PC-9 (cell line): ENCODE results near the gene TMEM156. TPM values are rescaled to one million over a fixed set of nuclear protein-coding genes. Genes with fewer than 3 reads are reported as not detected.
"Not testable (repeated sequence)": the region's sequence is repeated elsewhere in the genome, so short reads cannot be mapped to it uniquely, and the experiment has no call there.

Experiments
- BruUV-seq: library from RNA; stranded (reverse); fragments of 400-500 nt; replicated peaks from 2 replicates; lab custom pipeline; 2021; lab: Mats Ljungman, UMichigan
- CTCF ChIA-PET: fragments of 300-600 bp; sonication (Branson Sonifier 250); formaldehyde crosslinking; loops from one replicate; lab custom pipeline; 2022; ENCODE audit warnings: antibody characterized with exemption; lab: Charles Lee
- POLR2A ChIA-PET: fragments of 300-600 bp; sonication (Branson Sonifier 250); formaldehyde crosslinking; loops from one replicate; lab custom pipeline; 2022; ENCODE audit warnings: antibody characterized with exemption; ENCODE audit not compliant: unreplicated experiment; lab: Charles Lee
- DNase-seq, 2 experiments: peaks; one replicate each; pipeline versions ENCODE4 v3.0.0 to v3.0.0-alpha.2; 2015 to 2022; ENCODE audit warnings: mixed read lengths in 1 of 2
- H2AFZ ChIP-seq: fragments of 200-600 bp; sonication (generic); 2 replicates; pipeline ENCODE4 v1.8.1; 2017; ENCODE audit warnings: antibody characterized with exemption
- H3F3A ChIP-seq: fragments of 200-600 bp; sonication (generic); 2 replicates; pipeline ENCODE4 v1.8.1; 2017; ENCODE audit warnings: antibody characterized with exemption, mild to moderate bottlenecking, low read depth; ENCODE audit not compliant: insufficient read depth
- H3K27ac ChIP-seq: fragments of 200-600 bp; sonication (generic); 2 replicates; pipeline ENCODE4 v1.6.1; 2016; ENCODE audit warnings: mixed run types
- H3K27me3 ChIP-seq: fragments of 200-600 bp; sonication (generic); 2 replicates; pipeline ENCODE4 v1.6.1; 2016; ENCODE audit warnings: low read depth, mixed run types; ENCODE audit not compliant: insufficient read depth
- H3K36me3 ChIP-seq: fragments of 200-600 bp; sonication (generic); 2 replicates; pipeline ENCODE4 v1.6.1; 2016; ENCODE audit warnings: low read depth, mixed run types
- H3K4me1 ChIP-seq: fragments of 200-600 bp; sonication (generic); replicated peaks from 2 replicates; pipeline ENCODE4 v1.6.1; 2016; ENCODE audit warnings: mixed run types; ENCODE audit not compliant: insufficient read depth
- H3K4me2 ChIP-seq: fragments of 200-600 bp; sonication (generic); 2 replicates; pipeline ENCODE4 v1.6.1; 2017; ENCODE audit warnings: mixed run types
- H3K4me3 ChIP-seq: fragments of 200-600 bp; sonication (generic); 2 replicates; pipeline ENCODE4 v1.6.1; 2016; ENCODE audit warnings: mixed run types
- H3K79me2 ChIP-seq: fragments of 200-600 bp; sonication (generic); 2 replicates; pipeline ENCODE4 v1.6.1; 2017; ENCODE audit warnings: low read depth, mixed run types
- H3K9me2 ChIP-seq: fragments of 200-600 bp; sonication (generic); 2 replicates; pipeline ENCODE4 v1.8.1; 2017; ENCODE audit warnings: mild to moderate bottlenecking; ENCODE audit not compliant: insufficient read depth
- H3K9me3 ChIP-seq: fragments of 200-600 bp; sonication (generic); 2 replicates; pipeline ENCODE4 v1.8.1; 2016; ENCODE audit warnings: low read depth; ENCODE audit not compliant: insufficient read depth
- H4K20me1 ChIP-seq: fragments of 200-600 bp; sonication (generic); 2 replicates; pipeline ENCODE4 v1.8.1; 2017; ENCODE audit not compliant: insufficient read depth
- EZH2 ChIP-seq: fragments of 200-600 bp; sonication (generic); IDR thresholded peaks from 2 replicates; pipeline ENCODE4 v1.8.0; 2017; ENCODE audit warnings: antibody characterized with exemption, low read depth
- intact Hi-C: fragments of 100-400 bp; cut with micrococcal nuclease; formaldehyde crosslinking; loops from one replicate; pipeline ENCODE4 v1.10.0; 2022; ENCODE audit not compliant: unreplicated experiment
- total RNA-seq: library from RNA; stranded (reverse); gene quantifications from 2 replicates; pipeline ENCODE4 v1.2.3, GENCODE V29; 2021
- TF ChIP-seq, protein P1 (sequence below): fragments of 200-600 bp; sonication (generic); conservative IDR thresholded peaks from 2 replicates; pipeline ENCODE4 v1.6.1; 2017; ENCODE audit warnings: mixed run types, antibody characterized with exemption, mild to moderate bottlenecking, moderate library complexity

TMEM156 gene
- total RNA-seq, 1 experiment from 2014 or later = 29.3 TPM

- no TSS peak for BruUV-seq
- H3K4me1 ChIP-seq = peaks cover 16% of the 10 kb centered on the region
- no peaks in the 10 kb centered on the region for H3K27me3 ChIP-seq
- no peak overlapping the region for H3K4me3 ChIP-seq
- CTCF ChIA-PET = no interaction called here
- intact Hi-C loops = no loop called here
- no peaks in the 10 kb centered on the region for H3K9me2 ChIP-seq
- H4K20me1 ChIP-seq = no peaks in the 10 kb centered on the region
- DNase-seq = no peak
- no peaks in the 10 kb centered on the region for H3K79me2 ChIP-seq
- no peak overlapping the region for H3K4me2 ChIP-seq
- TF ChIP-seq EZH2 = no peak
- TF ChIP-seq, protein P1, sequence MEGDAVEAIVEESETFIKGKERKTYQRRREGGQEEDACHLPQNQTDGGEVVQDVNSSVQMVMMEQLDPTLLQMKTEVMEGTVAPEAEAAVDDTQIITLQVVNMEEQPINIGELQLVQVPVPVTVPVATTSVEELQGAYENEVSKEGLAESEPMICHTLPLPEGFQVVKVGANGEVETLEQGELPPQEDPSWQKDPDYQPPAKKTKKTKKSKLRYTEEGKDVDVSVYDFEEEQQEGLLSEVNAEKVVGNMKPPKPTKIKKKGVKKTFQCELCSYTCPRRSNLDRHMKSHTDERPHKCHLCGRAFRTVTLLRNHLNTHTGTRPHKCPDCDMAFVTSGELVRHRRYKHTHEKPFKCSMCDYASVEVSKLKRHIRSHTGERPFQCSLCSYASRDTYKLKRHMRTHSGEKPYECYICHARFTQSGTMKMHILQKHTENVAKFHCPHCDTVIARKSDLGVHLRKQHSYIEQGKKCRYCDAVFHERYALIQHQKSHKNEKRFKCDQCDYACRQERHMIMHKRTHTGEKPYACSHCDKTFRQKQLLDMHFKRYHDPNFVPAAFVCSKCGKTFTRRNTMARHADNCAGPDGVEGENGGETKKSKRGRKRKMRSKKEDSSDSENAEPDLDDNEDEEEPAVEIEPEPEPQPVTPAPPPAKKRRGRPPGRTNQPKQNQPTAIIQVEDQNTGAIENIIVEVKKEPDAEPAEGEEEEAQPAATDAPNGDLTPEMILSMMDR = no peak
- H3K36me3 ChIP-seq = peaks cover 28% of the 10 kb centered on the region
- POLR2A ChIA-PET = no interaction called here
- H3F3A ChIP-seq = peaks cover 13% of the 10 kb centered on the region
- H2AFZ ChIP-seq = no peak overlapping the region
- H3K27ac ChIP-seq = peak overlapping the region; percentile 87; the same call in 1 of the 2 replicates
- H3K9me3 ChIP-seq = 0 out of 2 replicates have a peak, but pooled peaks cover 5% of the 10 kb centered on the region
Measured at GRCh38 chr4:38964942-38965775, 67.0 kb downstream of the TMEM156 start.

GRCh38 chr4:38959248-38959647, 73.0 kb downstream of the TMEM156 start:
- H3K36me3 ChIP-seq, DNase-seq, H3K27ac ChIP-seq, H3K4me2 ChIP-seq, H3F3A ChIP-seq, H3K9me2 ChIP-seq, BruUV-seq, POLR2A ChIA-PET, H3K27me3 ChIP-seq, H2AFZ ChIP-seq, H3K79me2 ChIP-seq, H4K20me1 ChIP-seq, H3K9me3 ChIP-seq, H3K4me1 ChIP-seq, intact Hi-C loops, H3K4me3 ChIP-seq: not testable (repeated sequence)
- CTCF ChIA-PET = interaction anchor here (0.6 kb wide), 1 partner anchor 37 kb away, joined by 4 read pairs; no protein-coding TSS in a partner anchor

- POLR2A ChIA-PET = interaction anchor here (0.6 kb wide), 1 partner anchor 525 kb away, joined by 8 read pairs; no protein-coding TSS in a partner anchor
Measured at GRCh38 chr4:38958453-38959190, 73.6 kb downstream of the TMEM156 start.

More at GRCh38 chr4:38958453-38959190, 73.6 kb downstream of the TMEM156 start:
- Histone ChIP-seq H3K36me3 (no peaks in the 10 kb centered on the region), H3K9me2 (no peaks in the 10 kb centered on the region), H2AFZ (no peak overlapping the region), H3K4me3 (no peak overlapping the region), H3K27ac (no peak overlapping the region), H3K9me3 (no peaks in the 10 kb centered on the region), H3K4me2 (no peak overlapping the region), H3K4me1 (no peaks in the 10 kb centered on the region), H3K79me2 (no peaks in the 10 kb centered on the region), H3K27me3 (no peaks in the 10 kb centered on the region), H4K20me1 (no peaks in the 10 kb centered on the region), H3F3A (no peaks in the 10 kb centered on the region)
- no peak for DNase-seq
- CTCF ChIA-PET = no interaction called here
- BruUV-seq = no TSS peak
- TF ChIP-seq, protein P1 = no peak
- TF ChIP-seq EZH2 = no peak
- intact Hi-C loops = no loop called here
